Activated CD4-positive, alpha-beta T cell treated with anti-CD3 and anti-CD28 coated beads, Interleukin-2, amount 10 ng/mL, durations not matched to agents 24 days and 14 days (primary cell): ENCODE measurements around the gene CCDC167. TPM values are rescaled to one million over a fixed set of nuclear protein-coding genes. Genes with fewer than 3 reads are reported as not detected.

ENCODE experiments used
- DNase-seq: peaks from one replicate; pipeline ENCODE4 v3.0.0; 2022
- H3K27ac Mint-ChIP-seq: one replicate; pipeline ENCODE4 v1.8.0; 2022; ENCODE audit warnings: mild to moderate bottlenecking, mixed read lengths
- H3K27me3 Mint-ChIP-seq: one replicate; pipeline ENCODE4 v1.8.0; 2022; ENCODE audit warnings: mixed read lengths
- H3K36me3 Mint-ChIP-seq: one replicate; pipeline ENCODE4 v1.8.0; 2022; ENCODE audit warnings: low read depth, mild to moderate bottlenecking, mixed read lengths
- H3K4me1 Mint-ChIP-seq: one replicate; pipeline ENCODE4 v1.8.0; 2021; ENCODE audit warnings: mixed read lengths
- H3K4me3 Mint-ChIP-seq: one replicate; pipeline ENCODE4 v1.8.0; 2022; ENCODE audit warnings: mild to moderate bottlenecking, moderate library complexity, mixed read lengths
- H3K9me3 Mint-ChIP-seq: one replicate; pipeline ENCODE4 v1.8.0; 2021; ENCODE audit warnings: mixed read lengths
- intact Hi-C: fragments of 100-400 bp; cut with micrococcal nuclease; formaldehyde crosslinking; loops from one replicate; pipeline ENCODE4 v1.15.1; 2023
- total RNA-seq: library from RNA; stranded (reverse); gene quantifications from 2 replicates; pipeline ENCODE4 v1.2.3, GENCODE V29; 2022

The CCDC167 gene
- total RNA-seq = 59.1 and 62.4 TPM in 2 replicates

DNA sequence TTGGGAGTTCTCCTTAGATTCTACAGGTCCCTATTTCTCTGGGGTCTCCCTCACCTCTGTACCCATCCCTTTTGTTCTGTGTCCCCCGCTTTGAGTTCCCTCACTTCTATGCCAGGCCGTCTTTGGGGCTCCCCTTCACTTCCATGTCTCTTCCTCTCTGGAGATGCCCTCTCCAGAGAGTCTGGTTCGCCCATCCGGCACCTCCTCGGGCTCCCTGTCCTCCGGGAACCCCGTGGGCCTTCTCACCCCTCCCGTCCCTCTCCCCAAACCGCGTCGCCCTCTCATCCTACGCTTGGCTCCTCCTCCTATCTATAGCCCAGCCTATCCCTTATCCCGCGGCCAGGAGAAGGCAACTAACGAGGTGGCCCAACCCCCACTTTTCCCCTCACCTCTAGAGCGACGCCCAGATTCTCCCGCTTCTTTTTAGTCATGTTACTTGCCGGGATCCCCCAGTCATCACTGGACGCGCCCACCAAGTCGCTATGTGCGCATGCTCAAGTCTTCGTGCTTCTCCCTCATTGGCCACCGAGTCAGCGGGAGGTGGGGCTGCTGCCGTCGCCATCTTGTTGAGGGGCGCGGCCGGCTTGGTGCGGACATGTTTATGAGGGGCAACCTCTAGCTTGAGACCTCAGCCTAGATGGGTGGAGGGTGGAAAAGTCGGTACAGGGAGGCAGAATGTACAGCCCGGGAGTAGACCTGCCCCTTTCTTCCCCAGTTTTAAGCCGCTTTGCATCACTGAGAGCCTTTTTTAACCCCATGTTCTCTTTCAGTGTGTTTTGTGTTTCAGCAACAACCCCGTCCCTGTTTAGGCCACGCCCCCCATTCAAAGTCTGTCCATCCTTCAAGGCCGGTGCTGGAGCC, at the start of gene CCDC167:
Gene CCDC167, minus strand, starts transcription at position 461 of the 861 bp plus-strand sequence. Its CDS starts 30 bp downstream, at position 431.
- Mint-ChIP-seq H3K4me3 (peak within 1 kb of the TSS; percentile 93), H3K27me3 (no peaks in the 10 kb centered on the region)
- intact Hi-C loops = loop anchor here (1.0 to 5.0 kb wide), 2 partner anchors 18 to 67 kb away; partner anchors contain the start of gene CMTR1

DNA sequence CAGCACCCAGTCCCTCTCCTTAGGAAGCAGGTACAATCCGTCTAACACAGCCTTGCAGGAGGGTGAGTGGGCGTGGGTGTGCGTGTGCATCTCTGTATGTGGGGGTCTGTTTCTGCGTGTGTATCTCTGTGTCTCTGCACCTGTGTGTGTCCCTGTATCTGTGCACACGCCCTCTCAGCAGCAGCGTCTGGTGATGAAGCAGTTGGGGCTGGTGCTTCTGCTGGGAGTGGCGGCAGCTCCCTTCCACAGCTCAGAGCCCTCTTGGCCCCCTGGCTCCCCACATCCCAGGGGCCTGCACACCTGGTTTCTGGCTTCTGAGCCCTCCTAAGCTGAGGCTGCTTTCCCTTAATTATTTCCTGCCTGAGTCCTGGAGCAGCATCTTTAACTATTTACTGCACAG, 49.5 kb upstream of the CCDC167 start:
- H3K9me3 Mint-ChIP-seq = no peaks in the 10 kb centered on the region
- no peaks in the 10 kb centered on the region for H3K27me3 Mint-ChIP-seq
- peaks cover 27% of the 10 kb centered on the region for H3K4me1 Mint-ChIP-seq
- no peak overlapping the region for H3K27ac Mint-ChIP-seq
- no peak for DNase-seq
- intact Hi-C loops = no loop called here
- H3K4me3 Mint-ChIP-seq = no peak overlapping the region
- H3K36me3 Mint-ChIP-seq = no peaks in the 10 kb centered on the region

More for the DNA sequence above, at the start of gene CCDC167:
- Mint-ChIP-seq H3K9me3 (no peaks in the 10 kb centered on the region), H3K4me1 (peaks cover 70% of the 10 kb centered on the region), H3K36me3 (peaks cover 14% of the 10 kb centered on the region), H3K27ac (peak within 1 kb of the TSS; percentile 94)
- peak; percentile 99 for DNase-seq

DNA sequence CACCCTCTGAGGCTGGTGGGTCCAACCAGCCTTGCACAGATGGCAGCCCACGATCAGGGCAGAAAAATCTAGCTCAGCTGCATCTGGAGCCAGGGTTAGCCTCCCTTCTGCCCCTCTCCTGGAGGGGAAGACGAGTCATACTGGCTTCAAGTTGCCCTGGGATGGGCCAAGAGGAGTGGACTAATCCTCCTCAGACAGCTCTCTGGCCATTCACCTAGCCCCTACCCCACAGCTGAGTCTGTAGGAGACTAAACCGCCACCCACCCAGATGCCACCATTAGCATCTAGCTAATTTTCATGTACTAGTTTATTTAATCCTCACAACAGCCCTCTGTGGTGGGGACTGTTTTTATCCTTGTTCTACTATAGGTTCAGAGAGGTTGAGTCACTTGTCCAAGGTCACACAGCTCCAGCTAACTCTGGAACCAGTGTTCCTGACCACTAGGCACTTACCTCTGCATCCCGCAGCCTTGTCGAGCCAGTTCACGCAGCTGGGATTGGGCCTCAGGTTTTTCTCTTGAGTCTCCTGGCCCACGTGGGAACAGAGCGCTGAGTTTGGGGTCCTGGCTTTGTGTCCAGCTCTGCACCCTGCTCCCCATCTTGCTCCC, 48.5 kb upstream of the CCDC167 start:
- no peak for DNase-seq
- peaks cover 19% of the 10 kb centered on the region for H3K4me1 Mint-ChIP-seq
- no peaks in the 10 kb centered on the region for H3K27me3 Mint-ChIP-seq
- no peaks in the 10 kb centered on the region for H3K36me3 Mint-ChIP-seq
- no peaks in the 10 kb centered on the region for H3K9me3 Mint-ChIP-seq
- H3K4me3 Mint-ChIP-seq = no peak overlapping the region
- intact Hi-C loops = no loop called here
- H3K27ac Mint-ChIP-seq = no peak overlapping the region

DNA sequence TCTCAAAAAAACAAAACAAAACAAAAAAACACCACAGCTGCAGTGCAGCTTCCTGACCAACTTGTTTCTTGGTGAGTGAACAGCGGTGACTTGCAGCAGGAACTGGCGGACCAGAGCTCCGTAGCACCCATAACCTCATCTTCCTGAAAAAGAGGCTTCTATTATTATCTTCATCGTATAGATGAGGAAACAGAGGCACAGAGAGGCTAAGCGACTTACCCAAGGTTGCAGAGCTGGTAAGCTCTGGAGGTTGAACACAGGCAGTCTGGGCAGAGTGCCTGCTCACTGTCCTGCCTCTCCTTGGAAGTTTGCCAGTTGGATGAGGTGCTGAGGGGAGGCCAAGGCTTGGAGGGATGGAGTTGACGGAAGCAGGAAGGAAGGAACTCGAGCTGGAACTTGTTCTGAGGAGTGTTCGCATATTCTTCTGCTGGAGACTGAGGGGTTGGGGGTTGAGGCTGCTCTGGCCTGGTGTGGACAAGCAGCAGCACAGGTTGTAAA, 47.9 kb upstream of the CCDC167 start:
- peaks cover 14% of the 10 kb centered on the region for H3K4me1 Mint-ChIP-seq
- peak; percentile 72 for DNase-seq
- no peaks in the 10 kb centered on the region for H3K27me3 Mint-ChIP-seq
- peak overlapping the region; percentile 7 for H3K4me3 Mint-ChIP-seq
- H3K9me3 Mint-ChIP-seq = no peaks in the 10 kb centered on the region
- H3K36me3 Mint-ChIP-seq = no peaks in the 10 kb centered on the region
- intact Hi-C loops = no loop called here
- peak overlapping the region; percentile 49 for H3K27ac Mint-ChIP-seq

DNA sequence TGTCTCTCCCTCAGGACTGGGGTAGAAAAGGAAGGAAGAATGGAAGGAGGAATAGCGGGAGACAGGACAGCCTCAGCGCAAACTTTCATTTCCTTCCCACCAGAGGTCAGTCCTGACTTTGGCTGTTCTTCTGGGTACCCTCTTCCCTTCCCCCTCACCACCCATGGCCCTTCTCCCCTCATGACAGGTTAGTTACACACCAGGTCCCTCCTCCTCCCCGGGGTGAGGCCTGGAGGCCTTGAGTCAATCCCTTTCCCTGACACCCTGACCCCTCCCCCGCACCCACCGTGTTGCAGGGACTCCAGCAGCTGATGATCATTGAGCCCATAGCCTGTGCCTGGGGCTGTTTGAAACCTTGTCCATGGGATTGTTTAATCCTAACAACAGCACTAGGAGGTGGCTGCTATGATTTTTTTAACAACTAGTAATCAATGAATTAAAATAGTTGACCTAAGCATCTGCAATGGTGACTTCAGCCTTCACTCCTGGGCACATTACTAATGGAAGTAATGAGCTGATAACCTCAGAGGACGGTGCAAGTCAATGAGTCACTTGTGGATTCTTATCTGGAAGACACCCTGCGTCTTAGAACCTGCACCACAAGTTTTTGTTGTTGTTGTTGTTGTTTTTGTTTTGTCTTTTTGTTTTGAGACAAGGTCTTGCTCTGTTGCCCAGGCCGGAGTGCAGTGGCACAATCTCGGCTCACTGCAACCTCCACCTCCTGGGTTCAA, 46.6 kb upstream of the CCDC167 start:
- Mint-ChIP-seq H3K36me3 (no peaks in the 10 kb centered on the region), H3K9me3 (no peaks in the 10 kb centered on the region), H3K4me1 (peaks cover 9% of the 10 kb centered on the region), H3K27me3 (no peaks in the 10 kb centered on the region), H3K4me3 (no peak overlapping the region), H3K27ac (peak overlapping the region; percentile 22)
- no peak for DNase-seq
- intact Hi-C loops = no loop called here

DNA sequence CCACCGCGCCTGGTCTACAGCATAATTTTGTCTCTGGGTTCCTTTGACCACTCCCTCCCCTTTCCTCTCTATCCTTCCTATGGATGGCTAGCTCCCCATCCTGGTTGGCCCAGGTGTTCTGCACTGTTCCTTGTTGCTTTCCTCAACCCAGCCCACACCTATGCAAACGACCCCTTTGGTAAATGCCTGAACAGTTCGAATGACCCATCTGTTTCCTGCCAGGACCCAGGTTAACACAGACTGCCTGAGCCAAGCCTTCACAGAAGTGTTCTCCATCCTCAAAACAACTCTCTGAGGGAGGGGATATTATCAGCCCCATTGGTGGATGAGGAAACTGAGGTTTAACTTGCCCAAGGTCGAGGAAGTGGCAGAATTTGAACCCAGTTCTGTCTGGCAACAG, 44.8 kb upstream of the CCDC167 start:
- no peaks in the 10 kb centered on the region for H3K9me3 Mint-ChIP-seq
- peaks cover 18% of the 10 kb centered on the region for H3K4me1 Mint-ChIP-seq
- no peak for DNase-seq
- no peak overlapping the region for H3K27ac Mint-ChIP-seq
- H3K27me3 Mint-ChIP-seq = no peaks in the 10 kb centered on the region
- no peak overlapping the region for H3K4me3 Mint-ChIP-seq
- intact Hi-C loops = no loop called here
- no peaks in the 10 kb centered on the region for H3K36me3 Mint-ChIP-seq

DNA sequence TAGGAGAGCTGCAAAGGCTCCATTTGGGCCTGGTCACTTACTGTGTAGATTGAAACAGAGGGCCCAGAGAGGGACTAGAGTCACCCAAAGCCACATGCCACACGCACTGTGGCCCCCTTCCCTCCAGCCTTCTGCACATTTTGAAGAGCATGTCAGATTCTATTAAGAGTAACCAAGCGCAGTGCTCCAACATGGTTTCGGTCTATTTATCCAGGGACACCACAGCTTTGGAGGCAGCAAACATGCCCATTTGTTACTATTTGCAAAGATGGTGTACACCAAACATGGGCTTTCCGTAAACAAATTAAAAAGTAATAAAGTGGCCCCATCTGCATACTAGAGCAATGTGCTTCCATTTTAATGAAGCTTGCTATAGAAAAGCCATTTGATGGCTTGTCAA, 43.7 kb upstream of the CCDC167 start:
- no peaks in the 10 kb centered on the region for H3K36me3 Mint-ChIP-seq
- no peak for DNase-seq
- H3K4me1 Mint-ChIP-seq = peaks cover 18% of the 10 kb centered on the region
- intact Hi-C loops = no loop called here
- H3K27ac Mint-ChIP-seq = no peak overlapping the region
- no peak overlapping the region for H3K4me3 Mint-ChIP-seq
- no peaks in the 10 kb centered on the region for H3K9me3 Mint-ChIP-seq
- no peaks in the 10 kb centered on the region for H3K27me3 Mint-ChIP-seq

DNA sequence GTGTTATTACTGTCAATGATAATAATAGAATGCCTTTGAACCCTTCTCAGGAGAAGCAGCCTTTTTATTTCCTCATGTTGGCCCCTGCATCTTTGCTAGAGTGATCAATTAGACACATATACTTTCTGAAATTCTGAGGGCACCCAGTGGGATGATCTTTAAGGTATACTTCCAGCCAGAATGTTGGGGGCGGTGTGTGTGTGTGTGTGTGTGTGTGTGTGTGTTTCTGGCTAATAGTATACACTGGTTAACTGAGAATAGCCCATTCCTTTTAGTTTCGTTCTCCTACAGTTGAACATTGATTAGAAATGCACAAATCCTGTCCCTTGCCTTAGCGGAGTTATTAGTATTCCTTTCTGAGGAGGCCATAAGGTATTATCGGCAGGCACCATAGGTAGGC, 41.7 kb upstream of the CCDC167 start:
- Mint-ChIP-seq H3K36me3 (no peaks in the 10 kb centered on the region), H3K27ac (no peak overlapping the region), H3K4me1 (peaks cover 12% of the 10 kb centered on the region), H3K4me3 (no peak overlapping the region), H3K27me3 (peaks cover 11% of the 10 kb centered on the region), H3K9me3 (no peaks in the 10 kb centered on the region)
- DNase-seq = no peak
- intact Hi-C loops = no loop called here

DNA sequence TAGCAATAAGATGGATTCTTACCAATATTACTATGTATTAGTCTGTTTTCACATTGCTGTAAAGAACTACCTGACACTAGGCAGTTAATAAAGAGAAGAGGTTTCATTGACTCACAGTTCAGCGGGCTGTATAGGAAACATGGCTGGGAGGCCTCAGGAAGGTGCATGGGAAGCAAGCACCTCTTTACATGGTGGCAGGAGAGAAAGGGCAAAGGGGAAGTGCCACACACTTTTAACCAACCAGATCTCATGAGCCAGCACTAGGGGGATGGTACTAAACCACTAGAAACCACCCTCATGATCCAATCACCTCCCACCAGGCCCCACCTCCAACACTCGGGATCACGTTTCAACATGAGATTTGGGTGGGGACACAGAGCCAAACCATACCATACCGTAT, 40.7 kb upstream of the CCDC167 start:
- no peak overlapping the region for H3K4me3 Mint-ChIP-seq
- H3K27ac Mint-ChIP-seq = no peak overlapping the region
- no peak for DNase-seq
- intact Hi-C loops = no loop called here
- H3K4me1 Mint-ChIP-seq = peaks cover 16% of the 10 kb centered on the region
- H3K36me3 Mint-ChIP-seq = no peaks in the 10 kb centered on the region
- peaks cover 18% of the 10 kb centered on the region for H3K27me3 Mint-ChIP-seq
- no peaks in the 10 kb centered on the region for H3K9me3 Mint-ChIP-seq

DNA sequence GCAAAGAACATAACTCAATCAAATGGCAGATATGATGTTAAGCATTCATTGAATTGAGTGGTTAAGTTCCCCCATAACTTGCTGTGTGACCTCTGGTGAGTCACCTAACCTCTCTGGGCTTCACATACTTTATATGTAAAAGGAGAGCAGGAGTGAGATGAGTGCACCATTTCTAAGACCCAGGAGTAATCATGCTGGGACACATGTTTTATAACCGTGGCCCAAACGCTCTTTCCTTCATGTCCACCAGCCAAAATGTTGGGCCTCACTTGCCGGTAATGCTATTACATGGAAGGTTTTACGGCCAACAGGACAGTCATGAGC, 40.3 kb upstream of the CCDC167 start:
- intact Hi-C loops = no loop called here
- Mint-ChIP-seq H3K4me1 (peaks cover 16% of the 10 kb centered on the region), H3K27ac (no peak overlapping the region), H3K9me3 (no peaks in the 10 kb centered on the region), H3K36me3 (no peaks in the 10 kb centered on the region), H3K4me3 (no peak overlapping the region), H3K27me3 (peaks cover 21% of the 10 kb centered on the region)
- DNase-seq = no peak

DNA sequence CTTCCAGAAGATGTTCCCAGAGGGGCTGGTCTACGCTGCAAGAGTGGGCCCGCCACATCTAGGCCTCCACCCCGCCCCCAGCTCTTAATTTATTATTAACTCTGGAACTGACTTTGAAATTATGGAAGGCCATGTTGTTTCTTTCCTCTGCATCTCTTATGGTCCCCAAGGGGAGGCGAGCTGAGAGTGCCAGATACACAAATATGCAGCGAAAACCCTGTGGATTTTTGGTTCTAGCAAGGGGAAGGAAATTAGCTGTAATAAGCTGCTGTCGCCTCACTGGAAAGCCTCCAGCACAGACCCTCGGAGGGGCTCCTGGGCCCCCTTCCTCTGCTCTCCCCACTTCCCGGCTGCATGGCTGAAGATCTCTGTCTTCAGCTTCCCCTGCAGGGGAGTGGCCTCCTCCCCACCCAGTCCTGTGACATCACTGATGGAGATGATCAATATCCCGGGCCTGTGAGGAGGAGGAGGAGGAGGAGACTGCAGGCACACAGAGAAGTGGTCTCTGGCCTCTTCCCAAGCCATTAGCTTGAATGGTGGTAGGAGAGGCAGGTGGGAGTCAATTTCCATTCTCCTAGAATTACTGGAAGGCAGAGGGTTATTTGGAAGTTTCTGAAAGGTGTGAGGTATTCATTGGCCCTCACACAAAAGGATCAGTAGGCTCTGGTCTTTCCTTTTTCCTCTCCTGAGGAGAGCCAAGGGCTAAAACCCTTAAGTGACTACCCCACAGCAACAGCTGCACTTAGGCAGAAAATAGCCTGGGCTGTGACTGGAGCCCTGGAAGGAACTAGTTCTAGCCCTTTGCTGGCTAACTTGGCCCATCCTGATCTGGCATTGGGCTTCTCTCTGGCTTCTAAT, 39.7 kb upstream of the CCDC167 start:
- no peak for DNase-seq
- Mint-ChIP-seq H3K4me3 (no peak overlapping the region), H3K9me3 (no peaks in the 10 kb centered on the region), H3K27ac (no peak overlapping the region), H3K4me1 (peaks cover 12% of the 10 kb centered on the region), H3K36me3 (no peaks in the 10 kb centered on the region), H3K27me3 (peaks cover 27% of the 10 kb centered on the region)
- intact Hi-C loops = no loop called here

DNA sequence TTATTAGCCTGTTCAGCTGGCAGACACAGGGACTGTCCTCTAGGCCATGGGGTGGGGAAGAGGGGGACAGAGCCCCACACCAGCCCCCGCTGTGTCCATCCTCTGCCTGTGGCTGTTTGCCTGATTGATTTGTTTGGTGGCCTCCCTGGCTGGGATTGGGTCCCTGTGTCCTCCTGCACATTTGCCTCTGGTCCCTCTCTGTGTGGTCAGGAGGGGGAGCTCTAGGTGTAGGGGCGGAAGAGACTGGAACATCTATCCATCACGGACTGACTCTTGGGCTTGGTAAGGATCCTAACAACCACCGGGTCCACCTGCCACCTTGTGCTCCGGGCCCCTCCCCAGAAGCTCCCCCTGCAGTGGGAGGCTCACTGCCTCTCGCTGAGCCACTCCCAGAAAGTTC, 38.4 kb upstream of the CCDC167 start:
- Mint-ChIP-seq H3K4me3 (no peak overlapping the region), H3K27me3 (peaks cover 38% of the 10 kb centered on the region), H3K4me1 (peaks cover 12% of the 10 kb centered on the region), H3K36me3 (no peaks in the 10 kb centered on the region), H3K27ac (no peak overlapping the region), H3K9me3 (no peaks in the 10 kb centered on the region)
- intact Hi-C loops = no loop called here
- no peak for DNase-seq

DNA sequence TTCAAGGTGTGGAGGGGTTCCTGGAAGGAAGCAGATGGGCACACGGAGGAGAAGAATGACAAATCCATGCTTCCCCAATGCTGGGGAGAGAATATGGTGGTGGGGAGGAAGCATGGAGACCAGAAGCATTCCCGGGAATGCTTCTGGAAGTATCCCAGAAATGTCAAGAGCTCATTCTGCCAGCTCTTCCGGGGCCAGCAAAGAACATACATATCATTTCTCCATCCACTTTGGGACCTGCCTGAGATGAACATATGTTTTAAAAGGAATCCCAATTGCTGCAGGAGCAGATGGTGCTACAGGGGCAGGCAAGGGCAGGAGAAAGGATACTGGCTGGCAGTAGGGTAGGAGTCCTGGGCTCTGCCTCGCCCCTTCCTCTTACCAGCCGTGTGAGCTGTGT, 37.9 kb upstream of the CCDC167 start:
- peaks cover 12% of the 10 kb centered on the region for H3K4me1 Mint-ChIP-seq

More for the DNA sequence above, 37.9 kb upstream of the CCDC167 start:
- no peak for DNase-seq
- no peak overlapping the region for H3K27ac Mint-ChIP-seq
- peaks cover 43% of the 10 kb centered on the region for H3K27me3 Mint-ChIP-seq
- no peaks in the 10 kb centered on the region for H3K36me3 Mint-ChIP-seq
- no peaks in the 10 kb centered on the region for H3K9me3 Mint-ChIP-seq
- no peak overlapping the region for H3K4me3 Mint-ChIP-seq
- intact Hi-C loops = loop anchor here (2.0 kb wide), 1 partner anchor 15 kb away; no protein-coding TSS in a partner anchor
